Glutamatergic neuron (in vitro differentiated cells): Measurements from ENCODE around the gene DYNLL2. TPM values are rescaled to one million over a fixed set of nuclear protein-coding genes. Genes with fewer than 3 reads are reported as not detected.

Experiments
- DNase-seq: peaks from one replicate; pipeline ENCODE4 v3.0.0; 2022
- H3K27ac Mint-ChIP-seq: one replicate; pipeline ENCODE4 v1.8.0; 2020; ENCODE audit warnings: mild to moderate bottlenecking, mixed read lengths, inconsistent platforms; ENCODE audit not compliant: unreplicated experiment
- H3K27me3 Mint-ChIP-seq: one replicate; pipeline ENCODE4 v1.8.0; 2020; ENCODE audit warnings: mild to moderate bottlenecking, moderate library complexity, mixed read lengths, inconsistent platforms; ENCODE audit not compliant: unreplicated experiment
- H3K36me3 Mint-ChIP-seq: one replicate; pipeline ENCODE4 v1.8.0; 2020; ENCODE audit warnings: mild to moderate bottlenecking, mixed read lengths, inconsistent platforms; ENCODE audit not compliant: unreplicated experiment
- H3K4me1 Mint-ChIP-seq: one replicate; pipeline ENCODE4 v1.8.0; 2020; ENCODE audit warnings: mild to moderate bottlenecking, low read depth, mixed read lengths, inconsistent platforms; ENCODE audit not compliant: unreplicated experiment
- H3K4me3 Mint-ChIP-seq: one replicate; pipeline ENCODE4 v1.8.0; 2020; ENCODE audit warnings: mild to moderate bottlenecking, mixed read lengths, inconsistent platforms; ENCODE audit not compliant: unreplicated experiment
- H3K9me3 Mint-ChIP-seq: one replicate; pipeline ENCODE4 v1.8.0; 2020; ENCODE audit warnings: mild to moderate bottlenecking, moderate library complexity, mixed read lengths, inconsistent platforms; ENCODE audit not compliant: unreplicated experiment
- total RNA-seq: library from RNA; stranded (reverse); fragmentation: NEBNext Ultra II Directional; extraction: Animal tissue kit (Norgen Biotek cat#: 25700); gene quantifications from one replicate; pipeline ENCODE4 v1.2.1, GENCODE V29; 2021; ENCODE audit not compliant: unreplicated experiment
- TF ChIP-seq, protein P1 (sequence below): fragments of 200-600 bp; sonication (generic); IDR thresholded peaks from one replicate; pipeline ENCODE4 v1.5.0; 2021; ENCODE audit not compliant: partially characterized antibody, unreplicated experiment

The DYNLL2 gene
- total RNA-seq, 1 donor from 2014 or later, result 80.4 TPM

DNA sequence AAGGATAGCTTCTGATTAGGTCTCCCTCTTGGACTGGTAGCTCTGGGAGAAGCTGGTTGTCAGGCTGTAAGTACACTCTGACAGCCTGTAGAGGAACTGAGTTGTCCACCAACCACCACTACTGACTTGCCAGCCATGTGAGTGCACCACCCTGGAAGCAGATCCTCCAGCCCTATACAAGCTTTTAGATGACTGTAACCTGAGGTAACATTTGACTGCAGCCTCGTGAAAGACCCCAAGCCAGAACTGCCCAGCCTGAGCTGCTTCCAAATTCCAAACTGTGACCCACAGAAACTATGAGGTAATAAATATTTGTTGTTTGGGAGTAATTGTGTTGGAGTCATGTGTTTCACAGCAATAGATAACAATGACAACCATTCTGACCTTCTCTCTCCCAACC is 30.8 kb upstream of the DYNLL2 start:
- Mint-ChIP-seq H3K36me3 (peaks cover 5% of the 10 kb centered on the region), H3K9me3 (peaks cover 3% of the 10 kb centered on the region), H3K4me3 (no peak overlapping the region), H3K27me3 (peaks cover 2% of the 10 kb centered on the region), H3K27ac (no peak overlapping the region), H3K4me1 (peaks cover 16% of the 10 kb centered on the region)
- DNase-seq, result no peak
- TF ChIP-seq, protein P1, sequence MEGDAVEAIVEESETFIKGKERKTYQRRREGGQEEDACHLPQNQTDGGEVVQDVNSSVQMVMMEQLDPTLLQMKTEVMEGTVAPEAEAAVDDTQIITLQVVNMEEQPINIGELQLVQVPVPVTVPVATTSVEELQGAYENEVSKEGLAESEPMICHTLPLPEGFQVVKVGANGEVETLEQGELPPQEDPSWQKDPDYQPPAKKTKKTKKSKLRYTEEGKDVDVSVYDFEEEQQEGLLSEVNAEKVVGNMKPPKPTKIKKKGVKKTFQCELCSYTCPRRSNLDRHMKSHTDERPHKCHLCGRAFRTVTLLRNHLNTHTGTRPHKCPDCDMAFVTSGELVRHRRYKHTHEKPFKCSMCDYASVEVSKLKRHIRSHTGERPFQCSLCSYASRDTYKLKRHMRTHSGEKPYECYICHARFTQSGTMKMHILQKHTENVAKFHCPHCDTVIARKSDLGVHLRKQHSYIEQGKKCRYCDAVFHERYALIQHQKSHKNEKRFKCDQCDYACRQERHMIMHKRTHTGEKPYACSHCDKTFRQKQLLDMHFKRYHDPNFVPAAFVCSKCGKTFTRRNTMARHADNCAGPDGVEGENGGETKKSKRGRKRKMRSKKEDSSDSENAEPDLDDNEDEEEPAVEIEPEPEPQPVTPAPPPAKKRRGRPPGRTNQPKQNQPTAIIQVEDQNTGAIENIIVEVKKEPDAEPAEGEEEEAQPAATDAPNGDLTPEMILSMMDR, result no peak

DNA sequence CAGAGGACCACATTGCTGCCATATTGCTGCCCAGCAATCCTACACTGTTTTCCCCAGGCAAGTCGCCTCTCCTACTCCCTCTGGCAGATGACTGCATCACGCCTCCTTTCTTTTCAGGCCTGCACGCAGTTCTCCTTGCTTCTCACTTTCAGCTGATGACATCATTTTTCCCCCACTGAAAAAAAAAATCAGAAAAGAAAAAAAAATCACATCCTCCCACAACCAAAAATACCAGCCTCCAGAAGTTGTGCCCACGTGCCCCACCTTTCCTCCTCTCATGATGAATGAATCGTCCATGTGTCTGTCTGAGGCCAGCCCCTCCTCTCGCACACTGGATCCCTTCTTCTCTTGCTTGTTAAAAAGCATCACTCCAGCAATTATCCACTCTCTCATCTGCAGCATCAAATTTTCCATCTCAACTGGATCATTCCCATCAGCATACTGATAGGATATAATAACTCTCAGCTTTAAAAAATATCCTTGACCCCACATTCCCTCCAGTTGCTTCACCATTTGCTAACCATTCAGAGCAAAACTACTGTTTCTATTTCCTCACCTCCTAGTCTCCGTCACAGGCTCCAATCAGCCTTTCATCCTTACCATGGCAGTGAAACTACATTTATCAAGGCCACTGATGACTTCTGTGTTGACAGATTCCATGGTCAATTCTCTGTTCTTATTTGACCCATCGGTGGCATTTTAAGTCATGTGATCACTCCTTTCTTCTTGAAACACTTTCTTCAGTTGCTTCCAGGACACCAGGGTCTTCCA is 30.1 kb upstream of the DYNLL2 start:
- H3K4me3 Mint-ChIP-seq, result peak overlapping the region; percentile 4
- no peak overlapping the region for H3K27ac Mint-ChIP-seq
- peaks cover 5% of the 10 kb centered on the region for H3K36me3 Mint-ChIP-seq
- peaks cover 11% of the 10 kb centered on the region for H3K4me1 Mint-ChIP-seq
- peaks cover 2% of the 10 kb centered on the region for H3K27me3 Mint-ChIP-seq
- TF ChIP-seq, protein P1, result no peak
- DNase-seq, result no peak
- peaks cover 2% of the 10 kb centered on the region for H3K9me3 Mint-ChIP-seq

DNA sequence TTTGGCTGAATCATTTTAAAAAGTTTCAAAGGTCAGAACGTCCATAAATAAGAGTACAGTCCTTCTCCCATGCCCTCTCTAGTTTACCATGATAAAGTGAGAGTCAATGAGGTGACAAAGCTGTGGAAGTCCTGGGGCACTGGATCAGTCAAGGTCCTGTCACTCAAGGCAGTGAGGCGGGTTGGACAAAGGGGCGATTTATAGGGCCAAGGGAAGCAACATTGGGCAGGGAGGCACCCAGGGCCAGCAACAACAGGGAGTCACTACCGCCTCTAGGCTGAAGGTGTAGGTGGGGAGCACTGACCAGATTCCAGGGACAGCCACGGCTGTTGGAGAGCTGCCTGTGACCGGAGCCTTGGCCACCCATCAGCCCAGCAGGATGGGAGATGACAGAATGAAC is 28.6 kb upstream of the DYNLL2 start:
- DNase-seq, result no peak
- H3K9me3 Mint-ChIP-seq, result peaks cover 2% of the 10 kb centered on the region
- H3K4me1 Mint-ChIP-seq, result peaks cover 11% of the 10 kb centered on the region
- TF ChIP-seq, protein P1, result no peak
- H3K27ac Mint-ChIP-seq, result no peak overlapping the region
- H3K27me3 Mint-ChIP-seq, result peaks cover 2% of the 10 kb centered on the region
- peaks cover 5% of the 10 kb centered on the region for H3K36me3 Mint-ChIP-seq
- H3K4me3 Mint-ChIP-seq, result no peak overlapping the region

DNA sequence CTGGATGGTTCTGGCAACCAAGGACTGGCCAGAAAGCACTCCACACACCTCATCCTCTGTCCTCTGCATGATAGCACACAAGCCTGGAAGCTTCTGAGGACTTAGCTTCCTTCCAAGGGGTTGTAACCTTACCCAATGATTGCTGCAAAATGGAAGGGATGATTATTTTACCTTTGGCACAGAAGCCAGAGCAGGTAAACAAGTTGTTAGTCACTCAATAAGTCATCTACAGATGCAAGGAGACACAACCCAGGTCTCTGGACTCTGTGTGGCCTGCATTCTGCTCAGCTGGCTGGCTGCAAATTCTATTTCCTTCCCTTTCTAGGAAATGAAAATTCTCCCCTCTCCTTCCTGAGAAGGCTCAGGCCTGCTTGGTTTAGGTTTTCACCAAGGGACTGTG is 26.7 kb upstream of the DYNLL2 start:
- TF ChIP-seq, protein P1, result no peak
- no peak overlapping the region for H3K27ac Mint-ChIP-seq
- peaks cover 5% of the 10 kb centered on the region for H3K36me3 Mint-ChIP-seq
- peaks cover 6% of the 10 kb centered on the region for H3K4me1 Mint-ChIP-seq
- peaks cover 3% of the 10 kb centered on the region for H3K27me3 Mint-ChIP-seq
- DNase-seq, result no peak
- H3K9me3 Mint-ChIP-seq, result peaks cover 2% of the 10 kb centered on the region
- H3K4me3 Mint-ChIP-seq, result no peak overlapping the region

DNA sequence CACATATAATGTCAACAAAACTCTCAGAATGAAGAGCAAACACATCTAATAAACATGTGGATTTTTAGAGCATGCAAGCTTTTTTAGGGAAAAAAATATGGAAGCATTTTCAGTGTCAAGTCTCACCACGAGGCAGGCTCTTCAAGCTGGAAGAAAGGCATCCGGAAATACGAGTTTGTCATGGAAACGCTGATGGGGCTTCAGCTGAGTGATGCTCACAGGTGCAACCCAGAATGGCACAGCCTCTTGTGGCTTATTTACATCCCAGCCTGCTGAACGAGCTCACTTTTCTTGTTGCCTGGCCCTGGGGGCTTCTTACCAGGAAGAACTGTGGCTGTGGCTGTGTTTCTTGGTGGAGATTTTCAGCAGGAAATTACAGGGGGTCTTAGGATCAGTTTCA is 24.1 kb upstream of the DYNLL2 start:
- Mint-ChIP-seq H3K27me3 (peaks cover 5% of the 10 kb centered on the region), H3K27ac (no peak overlapping the region), H3K36me3 (no peaks in the 10 kb centered on the region), H3K4me3 (peak overlapping the region; percentile 10), H3K9me3 (no peaks in the 10 kb centered on the region), H3K4me1 (peaks cover 3% of the 10 kb centered on the region)
- DNase-seq, result no peak
- TF ChIP-seq, protein P1, result no peak
